GM19023 (cell line): ENCODE results near the gene FKBP9.
A peak's percentile ranks its signal among the peaks of the same experiment; 100 is the strongest.
"Not testable (repeated sequence)": the region's sequence is repeated elsewhere in the genome, so short reads cannot be mapped to it uniquely, and the experiment has no call there.

Experiments
- ATAC-seq: cut with Tn5 transposase; IDR thresholded peaks from one replicate; pipeline ENCODE4 v1.9.1; 2021; ENCODE audit warnings: mild to moderate bottlenecking, moderate library complexity; ENCODE audit not compliant: unreplicated experiment

FKBP9 gene

DNA sequence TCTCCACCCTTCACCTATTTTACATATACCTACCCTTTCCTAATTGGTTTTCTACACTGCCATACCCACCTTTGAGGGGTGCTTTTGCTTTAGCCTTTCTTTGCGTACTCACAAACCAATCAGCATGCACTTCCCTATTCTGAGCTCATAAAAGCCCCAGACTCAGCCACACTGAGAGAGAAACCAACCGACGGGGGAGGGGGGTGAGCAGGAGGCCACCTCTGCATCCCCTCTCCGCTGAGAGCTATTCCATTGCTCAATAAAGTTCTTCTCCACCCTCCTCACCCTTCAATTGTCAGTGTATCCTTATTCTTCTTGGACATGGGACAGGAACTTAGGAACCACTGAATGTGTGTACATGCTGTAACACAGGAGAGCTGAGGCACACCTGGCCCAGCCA, 9.0 kb upstream of the FKBP9 start:
- no peak for ATAC-seq

GRCh38 chr7:32952876-32953275, 4.4 kb upstream of the FKBP9 start:
- no peak for ATAC-seq

DNA sequence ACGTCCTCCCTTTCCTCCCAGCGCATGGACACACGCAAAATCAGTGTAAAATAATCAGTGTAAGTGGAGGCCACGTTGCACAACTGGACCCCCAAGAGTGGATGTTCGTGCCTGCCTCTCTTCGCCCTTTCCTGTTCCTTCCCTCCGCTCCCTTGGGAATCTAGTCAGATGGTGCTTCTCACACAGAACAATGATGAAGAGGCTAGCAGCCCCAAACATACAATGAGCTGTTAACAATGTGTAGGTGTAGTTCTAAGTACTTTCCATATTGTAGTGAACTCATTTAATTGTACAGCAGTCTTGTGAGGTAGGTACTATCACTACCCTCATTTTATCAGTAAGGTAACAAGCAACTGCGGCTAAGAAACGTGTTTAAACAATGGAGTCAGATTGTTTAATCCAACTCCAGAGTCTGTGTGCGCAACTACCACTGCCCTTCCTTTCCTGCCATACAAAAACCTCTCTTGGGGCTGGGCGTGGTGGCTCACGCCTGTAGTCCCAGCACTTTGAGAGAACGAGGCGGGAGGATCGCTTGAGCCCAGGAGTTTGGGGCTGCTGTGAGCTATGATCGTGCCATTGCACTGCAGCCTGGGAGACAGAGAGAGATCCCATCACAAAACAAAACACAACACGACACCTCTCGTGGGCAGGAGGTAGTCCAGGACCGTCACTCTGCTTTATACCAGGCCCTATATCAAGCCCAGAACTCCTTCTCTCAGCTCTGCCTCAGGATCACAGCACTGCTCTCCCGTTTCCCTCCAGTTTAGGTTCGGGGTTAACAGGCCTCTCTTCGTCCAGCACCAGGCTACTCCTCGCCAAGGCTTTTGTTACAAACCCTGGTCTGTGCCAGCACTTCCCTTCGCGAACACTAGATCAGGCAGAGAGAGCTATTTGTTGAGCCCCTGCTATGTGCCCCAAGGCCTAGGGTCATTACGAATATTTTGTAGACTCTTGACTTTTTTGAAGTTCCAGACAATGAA, 1.1 kb downstream of the FKBP9 start:
- ATAC-seq, result no peak

GRCh38 chr7:32963880-32964301, 6.7 kb downstream of the FKBP9 start:
- ATAC-seq, result not testable (repeated sequence)

GRCh38 chr7:32964461-32965159, 7.4 kb downstream of the FKBP9 start:
- ATAC-seq, result peak; percentile 97

- not testable (repeated sequence) for ATAC-seq
Measured at GRCh38 chr7:32966489-32967267, 9.4 kb downstream of the FKBP9 start.

DNA sequence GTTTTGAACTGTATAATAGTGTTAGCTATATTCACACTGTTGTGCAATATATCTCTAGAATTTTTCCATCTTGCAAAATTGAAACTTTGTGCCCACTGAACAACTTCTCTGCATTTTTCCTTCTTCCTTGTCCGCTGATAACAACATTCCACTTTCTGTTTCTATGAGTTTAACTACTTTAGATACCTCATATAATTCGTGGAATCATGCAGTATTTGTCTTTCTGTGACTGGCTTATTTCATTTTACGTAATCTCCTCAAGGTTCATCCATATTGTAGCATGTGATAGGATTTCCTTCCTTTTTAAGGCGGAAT, 10.0 kb downstream of the FKBP9 start:
- ATAC-seq, result not testable (repeated sequence)

DNA sequence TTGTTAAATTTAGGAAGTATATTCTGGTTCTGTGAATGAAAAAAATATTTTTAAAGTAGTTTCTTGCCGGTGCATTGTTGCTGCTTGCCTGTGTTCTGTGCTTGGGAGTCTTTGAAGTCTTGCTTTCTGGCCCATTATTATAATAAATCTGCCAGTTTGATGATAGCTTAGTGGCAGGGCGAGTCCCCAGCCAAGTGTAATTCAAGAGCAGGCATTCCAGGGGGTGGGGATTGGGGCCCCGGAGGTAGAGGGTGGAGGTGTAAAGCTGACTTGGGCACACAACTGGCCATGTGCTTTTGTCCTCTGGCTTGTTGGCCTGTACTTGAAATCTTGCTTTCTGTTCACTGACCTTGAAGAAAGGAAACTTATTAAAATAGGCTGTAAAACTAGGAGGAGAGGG, 14.7 kb downstream of the FKBP9 start:
- not testable (repeated sequence) for ATAC-seq

- not testable (repeated sequence) for ATAC-seq
Measured at GRCh38 chr7:32977159-32977558, 19.9 kb downstream of the FKBP9 start.

DNA sequence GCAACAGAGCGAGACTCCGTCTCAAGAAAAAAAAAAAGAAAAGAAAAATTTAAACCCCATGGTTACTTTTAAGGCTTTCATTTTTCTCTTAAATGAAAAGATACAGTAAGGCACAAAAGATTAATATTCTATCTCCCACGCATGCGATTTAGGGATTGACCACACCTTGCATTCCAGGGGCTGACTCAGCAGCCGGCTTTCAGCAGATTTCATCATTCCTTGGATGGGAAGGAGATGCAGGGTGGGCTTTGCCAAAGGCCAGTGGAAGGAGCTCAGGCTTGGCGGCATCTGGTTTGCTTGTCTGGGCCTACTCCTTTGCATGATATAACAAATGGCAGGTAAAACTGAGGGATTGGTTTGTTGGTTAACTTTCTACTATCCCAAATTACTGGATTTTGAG, 22.0 kb downstream of the FKBP9 start:
- ATAC-seq, result not testable (repeated sequence)

DNA sequence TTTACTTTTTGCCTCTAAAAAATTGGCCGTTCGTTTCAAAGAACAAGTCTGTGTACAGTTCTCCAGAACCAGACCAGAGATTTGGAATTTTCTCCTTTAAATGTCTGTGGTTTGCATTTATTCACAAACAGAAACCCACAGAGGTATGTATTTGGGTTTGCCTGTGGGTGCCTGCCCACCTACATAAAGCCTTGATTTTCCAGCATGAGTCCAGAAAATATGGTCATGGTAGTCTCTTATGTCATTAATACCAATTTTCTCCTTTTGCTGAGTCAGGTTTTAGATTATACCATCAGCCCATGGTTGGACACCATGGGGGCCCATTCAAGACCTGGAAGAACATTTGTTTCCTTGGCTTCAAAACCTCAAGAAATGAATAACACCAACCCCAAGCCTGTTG, 22.7 kb downstream of the FKBP9 start:
- ATAC-seq, result not testable (repeated sequence)

DNA sequence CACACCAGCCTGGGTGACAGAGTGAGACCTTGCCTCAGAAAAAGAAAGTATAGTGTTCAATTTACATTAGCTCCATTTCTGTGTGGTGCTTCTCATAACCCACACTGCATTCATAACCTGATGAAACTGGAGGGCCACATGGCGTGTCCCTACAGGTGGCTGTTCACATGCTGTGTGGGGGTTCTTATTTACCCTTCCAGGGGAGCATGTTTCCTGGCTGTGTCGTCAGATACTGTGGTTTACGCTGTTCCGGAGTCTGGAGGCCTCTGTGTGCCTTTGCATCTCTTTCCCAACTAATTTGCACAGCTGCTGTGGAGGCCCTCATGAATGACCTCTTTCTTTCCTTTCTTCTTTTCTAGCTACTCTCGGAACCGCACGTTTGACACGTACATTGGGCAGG, 30.9 kb downstream of the FKBP9 start:
- ATAC-seq, result peak; percentile 75

GRCh38 chr7:32991068-32991585, 33.9 kb downstream of the FKBP9 start:
- ATAC-seq, result not testable (repeated sequence)

DNA sequence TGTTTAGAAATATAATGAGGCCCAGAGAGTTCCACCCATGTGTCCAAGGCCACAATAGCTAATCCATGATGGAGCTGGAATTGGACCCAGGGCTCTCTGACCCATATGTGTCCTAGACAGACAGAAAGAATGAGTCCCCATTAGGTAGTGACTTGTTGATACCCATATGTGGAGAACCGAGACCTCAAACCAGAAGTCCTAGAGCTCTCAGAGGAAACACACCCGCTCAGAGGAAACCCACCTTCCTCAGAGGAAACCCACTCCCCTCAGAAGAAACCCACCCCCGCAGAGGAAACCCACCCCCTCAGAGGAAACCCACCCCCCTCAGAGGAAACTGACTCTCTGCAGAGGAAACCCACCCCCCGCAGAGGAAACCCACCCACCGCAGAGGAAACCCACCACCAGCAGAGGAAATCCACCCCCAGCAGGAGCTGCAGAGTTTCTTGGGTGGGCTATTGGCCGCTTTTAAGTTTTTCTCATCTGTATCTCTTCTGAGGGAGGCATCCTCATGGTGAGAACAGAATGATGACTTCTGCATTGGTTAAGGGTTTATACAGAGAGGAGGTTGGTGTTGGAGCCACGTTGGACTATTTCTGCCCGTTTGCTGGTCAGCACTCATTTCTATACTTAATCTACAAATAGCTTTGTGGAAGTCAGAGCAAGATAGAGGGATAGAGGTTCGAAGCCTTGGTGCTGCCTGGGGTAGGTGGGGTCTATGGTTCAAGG, 34.9 kb downstream of the FKBP9 start:
- ATAC-seq, result not testable (repeated sequence)

GRCh38 chr7:32992750-32993149, 35.5 kb downstream of the FKBP9 start:
- ATAC-seq, result not testable (repeated sequence)

GRCh38 chr7:32997956-32998355, 40.7 kb downstream of the FKBP9 start:
- peak; percentile 10 for ATAC-seq

- ATAC-seq, result peak; percentile 57
Measured at GRCh38 chr7:32998361-32999171, 41.3 kb downstream of the FKBP9 start.

GRCh38 chr7:32999380-32999779, 42.1 kb downstream of the FKBP9 start:
- ATAC-seq, result not testable (repeated sequence)

GRCh38 chr7:33003111-33003510, 45.9 kb downstream of the FKBP9 start:
- ATAC-seq, result not testable (repeated sequence)
